Measurements from ENCODE around the gene SIM1.

The SIM1 gene

GRCh38 chr6:100473182-100473581 lies 8.5 kb upstream of the SIM1 start:
- in situ Hi-C loops (cut with HindIII; ENCODE audit: low sequenced_read_pairs), result loop anchor here (25.0 kb wide), 1 partner anchor 861 kb away; the partner anchor contains the start of gene PRDM13

GRCh38 chr6:100472674-100473073 lies 8.0 kb upstream of the SIM1 start:
- in situ Hi-C loops (cut with HindIII; ENCODE audit: low sequenced_read_pairs), result loop anchor here (25.0 kb wide), 1 partner anchor 860 kb away; the partner anchor contains the start of gene PRDM13

- in situ Hi-C loops (cut with HindIII; ENCODE audit: low sequenced_read_pairs), result loop anchor here (25.0 kb wide), 1 partner anchor 858 kb away; the partner anchor contains the start of gene PRDM13
These were observed 5.8 kb upstream of the SIM1 start for GRCh38 chr6:100470422-100471120.

GRCh38 chr6:100469101-100469859 lies 4.6 kb upstream of the SIM1 start:
- in situ Hi-C loops (cut with HindIII; ENCODE audit: low sequenced_read_pairs), result loop anchor here (25.0 kb wide), 1 partner anchor 857 kb away; the partner anchor contains the start of gene PRDM13

GRCh38 chr6:100468016-100468622 lies 3.4 kb upstream of the SIM1 start:
- in situ Hi-C loops (cut with HindIII; ENCODE audit: low sequenced_read_pairs), result loop anchor here (25.0 kb wide), 1 partner anchor 856 kb away; the partner anchor contains the start of gene PRDM13

- in situ Hi-C loops (cut with HindIII; ENCODE audit: low sequenced_read_pairs), result loop anchor here (25.0 kb wide), 1 partner anchor 855 kb away; the partner anchor contains the start of gene PRDM13
These were observed 2.7 kb upstream of the SIM1 start for GRCh38 chr6:100467129-100468015.

- in situ Hi-C loops (cut with HindIII; ENCODE audit: low sequenced_read_pairs), result loop anchor here (25.0 kb wide), 1 partner anchor 854 kb away; the partner anchor contains the start of gene PRDM13
These were observed 1.8 kb upstream of the SIM1 start for GRCh38 chr6:100466410-100467128.

- in situ Hi-C loops (cut with HindIII; ENCODE audit: low sequenced_read_pairs), result loop anchor here (25.0 kb wide), 1 partner anchor 854 kb away; the partner anchor contains the start of gene PRDM13
These were observed 1.1 kb upstream of the SIM1 start for GRCh38 chr6:100465701-100466409.

GRCh38 chr6:100464162-100464851 lies 414 bp downstream of the SIM1 start:
- in situ Hi-C loops (cut with HindIII; ENCODE audit: low sequenced_read_pairs), result loop anchor here (5.0 to 25.0 kb wide), 2 partner anchors 347 to 852 kb away; partner anchors contain the start of gene PRDM13

- in situ Hi-C loops (cut with HindIII; ENCODE audit: low sequenced_read_pairs), result loop anchor here (5.0 to 25.0 kb wide), 2 partner anchors 346 to 851 kb away; partner anchors contain the start of gene PRDM13
These were observed 1.0 kb downstream of the SIM1 start for GRCh38 chr6:100463630-100464161.

GRCh38 chr6:100462706-100463629 lies 1.8 kb downstream of the SIM1 start:
- in situ Hi-C loops (cut with HindIII; ENCODE audit: low sequenced_read_pairs), result loop anchor here (5.0 to 25.0 kb wide), 2 partner anchors 346 to 851 kb away; partner anchors contain the start of gene PRDM13

GRCh38 chr6:100461917-100462705 lies 2.6 kb downstream of the SIM1 start:
- in situ Hi-C loops (cut with HindIII; ENCODE audit: low sequenced_read_pairs), result loop anchor here (5.0 to 25.0 kb wide), 2 partner anchors 345 to 850 kb away; partner anchors contain the start of gene PRDM13

- in situ Hi-C loops (cut with HindIII; ENCODE audit: low sequenced_read_pairs), result loop anchor here (5.0 to 25.0 kb wide), 2 partner anchors 344 to 849 kb away; partner anchors contain the start of gene PRDM13
These were observed 3.3 kb downstream of the SIM1 start for GRCh38 chr6:100461278-100461916.

- in situ Hi-C loops (cut with HindIII; ENCODE audit: low sequenced_read_pairs), result loop anchor here (5.0 to 25.0 kb wide), 2 partner anchors 343 to 848 kb away; partner anchors contain the start of gene PRDM13
These were observed 4.0 kb downstream of the SIM1 start for GRCh38 chr6:100460650-100461204.
